ENCODE results near the gene PPM1L.
"Not testable (repeated sequence)": the region's sequence is repeated elsewhere in the genome, so short reads cannot be mapped to it uniquely, and the experiment has no call there.

Gene PPM1L

GRCh38 chr3:160941885-160942494 lies 186.0 kb downstream of the PPM1L start:
- DNase-seq = no peak

DNA sequence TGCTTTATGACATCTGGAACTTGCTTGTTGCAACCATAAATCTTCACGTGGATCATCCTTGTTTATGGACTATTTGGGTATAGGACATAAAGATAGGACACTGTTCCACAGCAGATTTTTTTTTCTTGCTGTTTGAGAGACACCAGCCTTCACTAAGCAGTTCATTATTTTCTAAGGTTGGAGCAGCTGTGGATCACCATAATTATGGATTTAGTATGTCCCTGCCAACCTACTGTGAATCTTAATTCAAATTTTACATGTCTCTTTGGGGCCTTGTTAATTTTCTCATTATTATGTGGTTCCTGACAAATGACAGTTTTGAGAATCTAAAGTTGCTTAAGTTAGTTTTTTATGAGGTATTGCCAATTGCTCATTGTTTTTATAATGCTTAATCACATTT lies 188.0 kb downstream of the PPM1L start:
- no peak for DNase-seq

GRCh38 chr3:160945336-160945735 lies 189.3 kb downstream of the PPM1L start:
- DNase-seq = no peak

DNA sequence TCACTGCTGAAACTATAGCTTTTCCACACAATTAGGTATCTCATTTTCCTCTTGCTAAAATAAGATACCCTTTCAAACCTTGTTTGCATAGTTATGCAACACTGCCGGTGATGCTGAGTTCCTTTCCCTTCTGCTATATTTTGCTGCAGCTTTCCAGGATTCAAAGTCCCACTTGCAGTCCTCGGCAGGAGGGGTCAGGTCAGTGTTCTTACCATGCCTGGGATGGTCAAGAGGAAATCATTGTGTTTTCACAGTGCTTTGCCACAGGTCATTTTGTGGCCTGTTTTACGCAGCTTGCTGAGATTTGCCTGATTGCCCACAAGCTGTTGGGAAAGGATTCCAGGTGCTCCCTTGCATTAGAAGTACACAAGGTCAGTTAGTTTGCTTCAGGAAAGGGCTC lies 192.2 kb downstream of the PPM1L start:
- DNase-seq = no peak

DNA sequence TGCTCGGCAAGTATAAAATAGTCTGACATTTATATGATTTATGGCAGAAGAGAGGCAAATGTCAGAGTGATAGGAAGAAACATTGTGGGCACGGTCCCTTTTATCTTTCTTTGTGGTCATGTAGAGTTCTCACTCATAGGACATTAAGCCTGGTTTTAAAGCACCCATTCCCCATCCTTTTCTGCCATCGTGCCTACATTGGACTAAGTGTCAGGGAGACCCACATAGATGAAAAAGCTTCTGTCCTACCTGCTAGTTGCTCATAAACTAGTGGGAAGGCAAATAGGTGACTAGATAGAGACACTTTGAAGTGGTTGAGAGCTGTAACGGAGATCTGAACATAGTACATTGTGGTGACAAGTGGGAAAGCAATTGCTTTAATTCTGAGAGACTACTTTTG lies 193.4 kb downstream of the PPM1L start:
- DNase-seq = no peak

GRCh38 chr3:160950542-160950941 lies 194.5 kb downstream of the PPM1L start:
- no peak for DNase-seq

DNA sequence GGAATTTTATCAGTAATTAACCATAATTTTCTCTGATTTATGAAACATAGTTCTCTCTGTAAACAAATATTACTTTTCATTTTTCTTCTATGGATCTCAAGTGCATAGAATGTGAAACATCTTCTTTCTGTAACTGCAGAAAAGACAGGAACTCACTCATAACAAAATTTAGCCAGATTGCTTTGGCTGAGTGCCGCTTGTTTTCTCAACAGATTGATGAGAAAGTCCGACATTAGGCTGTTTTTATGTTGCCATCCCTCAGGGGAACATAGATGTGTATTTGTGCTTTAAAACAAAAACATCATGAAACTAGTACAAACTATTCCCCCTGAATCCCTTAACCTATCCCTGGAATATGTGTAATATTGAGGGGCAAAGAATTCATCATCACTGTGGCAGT lies 194.9 kb downstream of the PPM1L start:
- DNase-seq = no peak

DNA sequence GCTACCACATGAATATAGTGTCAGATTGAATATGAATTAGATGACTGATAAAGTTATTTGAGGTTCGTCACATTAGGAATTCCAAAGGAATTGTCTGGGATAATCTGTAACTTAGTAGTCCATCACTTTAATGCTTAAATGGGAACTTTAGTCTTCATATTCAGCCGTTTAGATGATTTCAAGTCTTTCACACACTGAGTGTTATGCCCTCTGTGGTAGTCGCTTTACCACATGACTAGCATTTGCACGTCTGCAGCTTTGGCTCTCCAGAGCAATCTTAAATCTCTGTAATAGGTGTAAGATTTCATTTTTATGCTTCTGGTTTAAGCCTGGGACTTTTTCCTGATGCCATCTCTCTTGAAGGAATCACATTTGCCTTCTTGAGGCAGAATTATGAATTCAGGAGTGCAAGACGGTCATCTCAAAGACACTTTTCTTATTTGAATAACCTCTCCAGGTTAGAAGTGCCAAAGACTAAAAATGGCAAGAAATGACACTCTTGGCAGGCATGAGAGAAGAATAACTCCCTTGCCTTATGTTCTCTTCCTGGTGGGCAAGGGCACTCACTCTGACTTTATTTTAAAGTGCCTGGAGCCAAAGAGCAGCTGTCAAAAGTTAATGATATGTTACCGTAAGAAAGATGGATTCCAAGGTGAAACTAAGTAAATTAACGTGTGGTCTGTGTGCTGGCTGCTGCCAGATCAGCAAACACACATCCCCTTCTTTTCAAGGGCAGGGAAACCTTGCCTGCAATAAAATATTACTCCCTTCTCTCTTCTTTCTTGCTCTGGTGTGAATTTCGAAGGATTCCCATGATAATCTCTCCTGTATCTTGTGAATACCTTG lies 195.8 kb downstream of the PPM1L start:
- DNase-seq = no peak

- no peak for DNase-seq
Observed at GRCh38 chr3:160953686-160954085, 197.7 kb downstream of the PPM1L start.

GRCh38 chr3:160956785-160957184 lies 200.8 kb downstream of the PPM1L start:
- no peak for DNase-seq

- no peak for DNase-seq
Observed at GRCh38 chr3:160960568-160960967, 204.5 kb downstream of the PPM1L start.

- no peak for DNase-seq
Observed at GRCh38 chr3:160963949-160964348, 207.9 kb downstream of the PPM1L start.

- DNase-seq = no peak
Observed at GRCh38 chr3:160968761-160969160, 212.7 kb downstream of the PPM1L start.

DNA sequence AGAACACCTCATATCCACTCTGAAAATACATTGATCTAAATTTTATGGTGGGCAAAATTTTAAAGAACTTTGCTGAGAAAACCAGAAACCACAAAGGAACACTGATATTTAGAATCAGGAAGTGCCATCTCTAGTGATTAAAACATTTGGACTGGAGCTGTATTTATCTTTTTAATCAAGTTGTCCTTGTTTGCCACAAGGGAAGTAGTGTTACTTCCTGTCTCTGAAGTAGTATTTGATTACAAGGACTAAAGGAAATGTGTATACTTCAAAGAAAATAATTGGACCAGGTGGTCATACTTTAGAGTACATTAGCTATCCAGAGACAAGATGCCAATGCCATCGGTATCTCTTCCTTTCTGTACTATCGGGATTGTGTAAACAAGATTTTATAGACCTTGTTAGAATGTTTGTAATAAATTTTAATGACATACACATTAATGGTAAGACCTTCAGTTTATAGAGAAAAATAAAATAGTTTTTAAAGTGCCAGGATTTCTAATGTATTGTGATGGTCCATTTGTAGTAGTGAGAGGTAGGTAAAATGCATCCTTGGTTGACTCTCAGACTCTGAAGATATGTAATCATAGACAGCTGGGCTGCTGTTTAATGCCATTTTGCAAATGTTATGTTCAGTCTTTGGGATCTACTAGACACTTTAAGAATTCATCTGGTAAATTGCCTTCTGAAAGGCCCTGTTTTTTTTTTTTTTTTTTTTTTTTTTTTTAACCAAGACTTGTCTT lies 217.2 kb downstream of the PPM1L start:
- DNase-seq = no peak

- no peak for DNase-seq
Observed at GRCh38 chr3:160977773-160978172, 221.7 kb downstream of the PPM1L start.

DNA sequence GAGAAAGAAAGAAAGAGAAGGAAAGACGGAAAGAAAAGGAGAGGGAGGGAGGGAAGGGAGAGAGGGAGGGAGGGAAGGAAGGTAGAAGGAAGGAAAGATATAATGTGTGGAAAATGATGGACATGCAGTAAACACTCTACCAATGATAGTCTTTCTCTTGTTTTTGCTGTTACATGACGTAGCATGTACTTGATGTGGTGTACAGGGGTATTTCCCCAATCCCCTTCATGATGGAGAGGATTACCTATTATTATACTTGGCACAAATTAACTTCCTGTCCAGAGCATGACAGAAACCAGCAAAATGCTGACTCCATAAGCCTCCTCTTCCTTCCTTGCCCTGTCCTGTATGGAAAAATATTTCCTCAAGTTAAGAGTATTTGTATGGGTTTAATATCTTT lies 224.7 kb downstream of the PPM1L start:
- no peak for DNase-seq

- DNase-seq = no peak
Observed at GRCh38 chr3:160981217-160981938, 225.3 kb downstream of the PPM1L start.

DNA sequence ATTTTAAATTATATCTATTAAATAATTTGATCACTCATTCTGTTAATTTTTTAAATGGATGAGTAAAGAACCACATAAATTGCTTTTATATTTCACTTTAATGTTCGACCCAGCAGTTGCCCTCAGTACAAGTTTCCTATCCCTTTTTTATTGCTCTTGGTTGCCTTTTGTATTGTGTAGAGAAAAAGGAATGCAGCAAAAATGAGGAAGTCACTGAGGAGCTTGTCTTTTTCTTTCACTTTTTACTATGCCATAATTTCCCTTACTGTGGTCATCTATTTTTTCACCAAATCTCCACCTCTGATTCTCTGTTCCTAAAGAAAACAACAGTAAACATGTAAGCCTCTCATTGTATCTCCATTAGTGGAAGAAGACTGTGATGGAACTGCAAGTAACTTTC lies 226.5 kb downstream of the PPM1L start:
- DNase-seq = no peak

GRCh38 chr3:160983900-160984299 lies 227.9 kb downstream of the PPM1L start:
- DNase-seq = not testable (repeated sequence)

DNA sequence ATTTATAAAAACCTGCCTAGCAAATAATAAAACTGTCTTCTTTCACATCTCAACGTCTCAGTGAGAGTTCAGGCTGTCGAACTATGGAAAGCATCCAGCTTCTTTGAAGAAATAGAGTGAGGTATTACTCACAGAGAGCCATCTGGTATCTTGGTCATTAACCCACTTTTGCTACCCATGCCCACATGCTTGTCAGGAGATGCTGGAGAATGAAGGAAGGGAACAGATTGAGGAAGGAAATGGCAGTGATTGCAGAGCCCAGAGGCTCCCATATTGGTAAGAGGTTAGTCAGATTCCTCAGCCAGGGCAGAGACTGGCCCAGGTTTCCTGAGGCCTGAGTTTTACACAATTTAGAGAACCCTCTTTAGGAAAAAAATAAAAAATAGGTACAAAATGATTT lies 230.0 kb downstream of the PPM1L start:
- no peak for DNase-seq

- no peak for DNase-seq
Observed at GRCh38 chr3:160987982-160988964, 232.2 kb downstream of the PPM1L start.

GRCh38 chr3:160990446-160990845 lies 234.4 kb downstream of the PPM1L start:
- no peak for DNase-seq
